Measurements from ENCODE around the gene XPC. TPM values are rescaled to one million over a fixed set of nuclear protein-coding genes. Genes with fewer than 3 reads are reported as not detected.

Gene XPC
- total RNA-seq, 1 donor from 2014 or later: 31.8 TPM

DNA sequence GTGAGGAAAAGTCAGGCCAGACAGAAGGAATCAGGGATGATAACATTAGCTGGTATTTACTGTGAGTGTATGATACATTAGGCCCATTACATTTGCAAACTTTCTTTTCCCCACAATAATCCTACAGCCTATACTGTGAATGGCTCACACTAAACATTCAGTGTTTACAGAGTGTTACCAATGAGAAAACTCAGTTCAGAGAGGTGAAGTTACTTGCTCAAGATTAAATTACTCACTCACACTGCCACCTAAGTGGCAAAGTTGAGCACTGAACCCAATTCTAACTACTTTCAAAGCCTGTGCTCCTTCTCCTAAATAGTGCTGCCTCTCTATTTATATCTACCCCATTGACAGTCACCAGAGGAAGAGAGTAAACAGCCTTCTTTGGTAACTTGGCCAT is 8.5 kb downstream of the XPC start:
- intact Hi-C loops (cut with DNase I): no loop called here
- no peak for ATAC-seq

DNA sequence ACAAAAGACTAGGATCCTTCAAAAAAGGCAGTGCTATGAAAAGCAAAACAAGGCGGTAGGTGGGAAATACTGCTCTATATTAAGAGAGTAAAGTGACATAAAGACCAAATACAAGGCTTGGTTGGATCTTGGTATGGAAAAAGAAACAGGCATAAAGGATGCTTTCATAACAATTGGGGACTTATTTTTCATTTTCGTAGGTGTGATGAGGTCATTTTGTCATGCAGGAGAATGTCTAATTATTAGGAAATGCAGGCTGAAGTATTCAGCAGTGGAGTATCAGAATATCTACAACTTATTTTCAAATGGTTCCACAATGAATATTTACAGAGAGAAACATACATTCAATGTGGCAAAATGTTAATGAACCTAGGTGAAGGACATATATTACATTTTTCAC is 9.0 kb downstream of the XPC start:
- Histone ChIP-seq H3K4me1 (no peaks in the 10 kb centered on the region), H3K4me3 (no peak overlapping the region), H3K36me3 (peaks cover 86% of the 10 kb centered on the region), H3K27ac (no peak overlapping the region), H3K9me3 (no peaks in the 10 kb centered on the region), H3K27me3 (ENCODE audit: low read depth) (no peaks in the 10 kb centered on the region)
- TF ChIP-seq, protein P1, sequence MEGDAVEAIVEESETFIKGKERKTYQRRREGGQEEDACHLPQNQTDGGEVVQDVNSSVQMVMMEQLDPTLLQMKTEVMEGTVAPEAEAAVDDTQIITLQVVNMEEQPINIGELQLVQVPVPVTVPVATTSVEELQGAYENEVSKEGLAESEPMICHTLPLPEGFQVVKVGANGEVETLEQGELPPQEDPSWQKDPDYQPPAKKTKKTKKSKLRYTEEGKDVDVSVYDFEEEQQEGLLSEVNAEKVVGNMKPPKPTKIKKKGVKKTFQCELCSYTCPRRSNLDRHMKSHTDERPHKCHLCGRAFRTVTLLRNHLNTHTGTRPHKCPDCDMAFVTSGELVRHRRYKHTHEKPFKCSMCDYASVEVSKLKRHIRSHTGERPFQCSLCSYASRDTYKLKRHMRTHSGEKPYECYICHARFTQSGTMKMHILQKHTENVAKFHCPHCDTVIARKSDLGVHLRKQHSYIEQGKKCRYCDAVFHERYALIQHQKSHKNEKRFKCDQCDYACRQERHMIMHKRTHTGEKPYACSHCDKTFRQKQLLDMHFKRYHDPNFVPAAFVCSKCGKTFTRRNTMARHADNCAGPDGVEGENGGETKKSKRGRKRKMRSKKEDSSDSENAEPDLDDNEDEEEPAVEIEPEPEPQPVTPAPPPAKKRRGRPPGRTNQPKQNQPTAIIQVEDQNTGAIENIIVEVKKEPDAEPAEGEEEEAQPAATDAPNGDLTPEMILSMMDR (IDR thresholded peaks at IDR 0.05): no peak
- ATAC-seq: no peak
- intact Hi-C loops (cut with DNase I): no loop called here
- DNase-seq: no peak

More for the DNA sequence above, 8.5 kb downstream of the XPC start:
- Histone ChIP-seq H3K36me3 (peaks cover 82% of the 10 kb centered on the region), H3K9me3 (no peaks in the 10 kb centered on the region), H3K27ac (no peak overlapping the region), H3K27me3 (ENCODE audit: low read depth) (no peaks in the 10 kb centered on the region), H3K4me3 (no peak overlapping the region), H3K4me1 (no peaks in the 10 kb centered on the region)
- TF ChIP-seq, protein P1 (IDR thresholded peaks at IDR 0.05): no peak
- no peak for DNase-seq

DNA sequence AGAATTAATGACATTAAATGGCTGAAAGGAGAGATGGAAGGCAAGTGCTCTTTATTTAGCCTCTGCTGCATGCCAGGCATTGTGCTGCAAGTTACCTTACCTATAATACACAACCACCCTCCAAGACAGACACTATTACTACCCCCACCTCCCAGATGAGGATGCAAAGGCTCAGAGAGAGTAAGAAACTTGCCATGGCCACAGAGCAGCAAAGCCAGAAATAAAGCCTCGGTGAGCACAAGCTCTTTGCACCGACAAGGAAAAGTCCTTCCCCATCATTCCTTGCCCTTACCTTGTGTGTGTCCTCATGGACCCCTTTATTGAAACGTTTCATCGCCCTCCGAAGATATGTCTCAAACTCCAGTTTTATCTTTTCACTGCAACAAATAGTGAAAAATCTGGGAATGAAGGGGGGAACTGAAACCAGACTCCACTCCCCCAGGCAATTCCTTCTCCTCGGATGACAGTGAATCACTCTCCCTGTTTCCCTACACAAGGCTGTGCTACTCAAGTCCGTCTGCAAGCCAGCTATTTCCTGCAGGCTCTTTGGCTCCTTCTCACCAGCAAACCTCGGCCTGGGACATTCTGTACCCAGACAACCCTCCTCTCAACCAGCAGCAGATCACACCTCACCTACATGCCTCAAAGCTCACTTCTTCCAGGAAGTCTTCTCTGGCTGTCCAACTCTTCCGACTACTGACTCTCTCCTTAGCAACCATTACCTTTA is 11.4 kb downstream of the XPC start:
- peaks cover 99% of the 10 kb centered on the region for H3K36me3 ChIP-seq
- no peaks in the 10 kb centered on the region for H3K4me1 ChIP-seq
- DNase-seq: no peak
- peaks cover 1% of the 10 kb centered on the region for H3K9me3 ChIP-seq
- H3K4me3 ChIP-seq: no peak overlapping the region
- H3K27ac ChIP-seq: no peak overlapping the region
- TF ChIP-seq, protein P1 (IDR thresholded peaks at IDR 0.05): no peak
- intact Hi-C loops (cut with DNase I): no loop called here
- ATAC-seq: no peak
- no peaks in the 10 kb centered on the region for H3K27me3 ChIP-seq (ENCODE audit: low read depth)

DNA sequence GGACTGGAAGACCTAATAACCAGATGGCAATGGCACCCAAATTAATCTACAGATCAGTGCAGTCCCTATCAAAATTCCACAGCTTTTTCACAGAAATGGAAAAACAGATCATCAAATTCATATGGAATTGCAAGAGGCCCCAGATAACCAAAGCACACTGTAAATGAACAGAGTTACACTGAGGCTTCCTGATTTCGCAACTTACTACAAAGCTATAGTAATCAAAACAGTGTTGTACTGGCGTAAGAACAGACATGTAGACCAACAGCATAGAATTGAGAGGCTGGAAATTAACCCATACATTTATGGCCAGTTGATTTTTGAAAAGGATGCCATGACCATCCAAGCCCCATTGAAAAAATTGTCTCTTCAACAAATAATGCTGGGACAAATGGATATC is 16.2 kb downstream of the XPC start:
- Histone ChIP-seq H3K9me3 (peaks cover 9% of the 10 kb centered on the region), H3K36me3 (peaks cover 99% of the 10 kb centered on the region), H3K27me3 (ENCODE audit: low read depth) (no peaks in the 10 kb centered on the region), H3K4me1 (no peaks in the 10 kb centered on the region), H3K4me3 (no peak overlapping the region), H3K27ac (no peak overlapping the region)
- intact Hi-C loops (cut with DNase I): no loop called here
- DNase-seq (no peak), ATAC-seq (no peak)
- TF ChIP-seq, protein P1 (IDR thresholded peaks at IDR 0.05): no peak

DNA sequence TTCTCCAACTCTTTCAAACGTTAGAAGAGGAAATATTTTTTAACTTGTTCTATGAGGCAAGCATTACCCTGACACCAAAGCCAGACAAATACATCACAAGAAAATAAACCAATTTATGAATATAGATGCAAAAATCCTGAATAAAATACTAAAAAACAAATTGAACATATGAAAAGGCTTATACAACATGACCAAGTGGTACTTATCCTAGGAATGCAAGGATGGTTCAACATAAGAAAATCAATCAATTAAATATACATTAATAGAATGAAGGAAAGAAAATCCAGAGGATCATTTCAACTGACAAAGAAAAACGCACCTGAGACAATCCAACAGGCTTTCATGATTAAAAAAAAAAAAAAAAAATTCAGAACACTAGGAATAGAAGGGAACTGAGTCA is 17.1 kb downstream of the XPC start:
- peaks cover 9% of the 10 kb centered on the region for H3K9me3 ChIP-seq
- no peak overlapping the region for H3K4me3 ChIP-seq
- H3K36me3 ChIP-seq: peaks cover 99% of the 10 kb centered on the region
- TF ChIP-seq, protein P1 (IDR thresholded peaks at IDR 0.05): no peak
- no peak overlapping the region for H3K27ac ChIP-seq
- intact Hi-C loops (cut with DNase I): no loop called here
- H3K27me3 ChIP-seq (ENCODE audit: low read depth): no peaks in the 10 kb centered on the region
- no peak for DNase-seq
- H3K4me1 ChIP-seq: no peaks in the 10 kb centered on the region
- ATAC-seq: no peak
